Fibroblast of pulmonary artery (primary cell): Measurements from ENCODE around the gene CD70.
"Not testable (repeated sequence)": the region's sequence is repeated elsewhere in the genome, so short reads cannot be mapped to it uniquely, and the experiment has no call there.

Experiments used
- DNase-seq: peaks from one replicate; pipeline ENCODE4 v3.0.0-alpha.2; 2010; ENCODE audit warnings: low read depth
- H3K4me3 ChIP-seq: replicated peaks from 2 replicates; pipeline ENCODE4 v1.5.1; 2011; ENCODE audit warnings: low read depth, mild to moderate bottlenecking, control low read depth, low read length, moderate library complexity
- TF ChIP-seq, protein P1 (sequence below): IDR thresholded peaks from 2 replicates; pipeline ENCODE4 v1.5.1; 2011; ENCODE audit warnings: mild to moderate bottlenecking, control low read depth, low read length, inconsistent platforms; ENCODE audit errors: missing control alignments

CD70 gene

DNA sequence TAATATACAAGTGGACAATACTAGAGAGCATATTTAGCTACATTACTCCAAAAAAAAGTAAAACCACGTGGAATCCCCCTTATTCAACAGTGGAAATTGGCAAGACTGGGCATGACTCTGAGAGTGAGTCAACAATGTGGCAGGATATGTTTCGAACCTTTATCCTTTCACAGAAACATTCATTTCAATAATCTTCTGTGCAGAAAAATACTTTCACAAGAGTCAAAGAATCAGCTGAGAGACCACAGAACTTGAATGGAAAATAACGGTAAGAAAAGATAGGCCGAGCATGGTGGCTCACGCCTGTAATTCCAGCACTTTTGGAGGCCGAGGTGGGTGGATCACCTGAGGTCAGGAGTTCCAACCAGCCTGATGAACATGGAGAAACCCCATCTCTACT, 25.1 kb upstream of the CD70 start:
- DNase-seq, result peak; percentile 36
- TF ChIP-seq, protein P1, sequence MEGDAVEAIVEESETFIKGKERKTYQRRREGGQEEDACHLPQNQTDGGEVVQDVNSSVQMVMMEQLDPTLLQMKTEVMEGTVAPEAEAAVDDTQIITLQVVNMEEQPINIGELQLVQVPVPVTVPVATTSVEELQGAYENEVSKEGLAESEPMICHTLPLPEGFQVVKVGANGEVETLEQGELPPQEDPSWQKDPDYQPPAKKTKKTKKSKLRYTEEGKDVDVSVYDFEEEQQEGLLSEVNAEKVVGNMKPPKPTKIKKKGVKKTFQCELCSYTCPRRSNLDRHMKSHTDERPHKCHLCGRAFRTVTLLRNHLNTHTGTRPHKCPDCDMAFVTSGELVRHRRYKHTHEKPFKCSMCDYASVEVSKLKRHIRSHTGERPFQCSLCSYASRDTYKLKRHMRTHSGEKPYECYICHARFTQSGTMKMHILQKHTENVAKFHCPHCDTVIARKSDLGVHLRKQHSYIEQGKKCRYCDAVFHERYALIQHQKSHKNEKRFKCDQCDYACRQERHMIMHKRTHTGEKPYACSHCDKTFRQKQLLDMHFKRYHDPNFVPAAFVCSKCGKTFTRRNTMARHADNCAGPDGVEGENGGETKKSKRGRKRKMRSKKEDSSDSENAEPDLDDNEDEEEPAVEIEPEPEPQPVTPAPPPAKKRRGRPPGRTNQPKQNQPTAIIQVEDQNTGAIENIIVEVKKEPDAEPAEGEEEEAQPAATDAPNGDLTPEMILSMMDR, result no peak
- H3K4me3 ChIP-seq, result no peak overlapping the region

DNA sequence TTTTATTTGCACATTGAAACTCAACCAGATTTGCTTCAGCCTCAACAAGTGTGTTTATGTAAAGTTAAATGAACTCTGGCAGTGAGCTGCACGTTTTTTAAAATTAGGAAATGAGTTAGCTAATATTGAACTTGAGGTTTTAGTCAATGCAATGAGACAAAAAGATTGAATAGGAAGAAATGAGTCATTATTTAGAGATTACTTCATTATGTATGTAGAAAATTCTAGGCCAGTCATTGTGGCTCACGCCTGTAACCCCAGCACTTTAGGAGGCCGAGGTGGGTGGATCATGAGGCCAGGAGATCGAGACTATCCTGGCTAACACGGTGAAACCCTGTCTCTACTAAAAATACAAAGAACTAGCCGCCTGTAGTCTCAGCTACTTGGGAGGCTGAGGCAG, 22.8 kb upstream of the CD70 start:
- no peak overlapping the region for H3K4me3 ChIP-seq
- TF ChIP-seq, protein P1, result no peak
- DNase-seq, result peak; percentile 20

DNA sequence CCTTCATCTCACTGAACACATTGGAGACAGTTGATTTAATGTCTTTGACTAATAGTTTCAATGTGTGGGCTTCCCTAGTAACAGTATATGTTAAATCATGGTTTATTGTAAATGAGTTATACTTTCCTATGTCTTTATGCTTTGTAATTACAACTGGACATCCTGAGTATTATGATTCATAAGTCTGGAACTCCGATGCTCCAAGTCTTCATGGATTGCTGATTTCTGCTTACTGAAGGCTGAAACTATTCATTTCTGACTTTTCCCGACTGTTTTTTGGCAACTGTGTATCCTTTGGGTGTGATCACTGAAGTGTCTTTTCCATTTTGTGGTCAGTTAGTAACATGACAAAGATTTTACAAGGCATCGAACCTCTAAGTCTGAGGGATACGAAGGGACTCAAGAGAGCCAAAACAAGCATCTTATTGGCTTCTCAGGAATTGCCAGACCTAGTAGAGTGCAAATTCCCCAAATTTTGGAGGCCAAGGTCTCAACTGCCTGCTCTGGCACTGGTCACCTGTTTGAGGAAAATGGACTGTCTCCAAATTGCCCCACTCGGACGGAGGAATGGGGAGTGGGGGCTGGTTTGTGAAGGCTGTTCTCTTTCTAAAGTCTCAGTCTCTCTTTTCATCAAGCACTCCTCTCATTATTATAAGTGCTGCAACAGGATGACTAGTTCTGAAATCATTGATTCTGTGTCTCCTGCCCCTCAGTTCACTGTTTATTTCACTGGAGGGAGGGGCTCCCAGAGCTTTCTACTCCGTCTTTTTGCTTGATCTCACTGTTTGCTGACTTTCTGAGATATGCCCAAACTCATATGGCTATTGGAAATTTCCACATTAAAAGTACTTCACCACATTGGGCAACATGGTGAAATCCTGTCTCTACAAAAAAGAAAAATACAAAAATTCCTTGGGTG, 20.2 kb upstream of the CD70 start:
- H3K4me3 ChIP-seq, result no peak overlapping the region
- peak; percentile 72 for DNase-seq
- TF ChIP-seq, protein P1, result no peak

DNA sequence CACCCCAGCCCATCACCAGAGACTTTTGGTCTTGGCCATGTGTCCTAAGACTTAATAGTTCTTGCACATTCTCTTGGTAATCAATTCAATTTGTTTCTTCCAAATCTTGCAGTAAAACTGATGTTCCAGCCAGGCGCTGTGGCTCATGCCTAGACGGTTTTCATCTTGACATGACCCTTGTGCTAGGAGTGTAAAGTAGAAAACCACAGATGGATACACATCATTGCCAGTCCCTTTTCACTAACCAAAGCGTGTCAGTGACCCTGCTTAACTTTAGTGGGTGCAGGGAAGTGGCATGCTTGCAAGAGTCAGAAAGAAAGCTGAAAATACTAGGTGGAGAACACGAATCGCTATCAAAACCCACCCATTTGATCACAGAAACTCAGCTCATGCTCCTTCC, 18.0 kb upstream of the CD70 start:
- H3K4me3 ChIP-seq, result no peak overlapping the region
- no peak for DNase-seq
- TF ChIP-seq, protein P1, result no peak

DNA sequence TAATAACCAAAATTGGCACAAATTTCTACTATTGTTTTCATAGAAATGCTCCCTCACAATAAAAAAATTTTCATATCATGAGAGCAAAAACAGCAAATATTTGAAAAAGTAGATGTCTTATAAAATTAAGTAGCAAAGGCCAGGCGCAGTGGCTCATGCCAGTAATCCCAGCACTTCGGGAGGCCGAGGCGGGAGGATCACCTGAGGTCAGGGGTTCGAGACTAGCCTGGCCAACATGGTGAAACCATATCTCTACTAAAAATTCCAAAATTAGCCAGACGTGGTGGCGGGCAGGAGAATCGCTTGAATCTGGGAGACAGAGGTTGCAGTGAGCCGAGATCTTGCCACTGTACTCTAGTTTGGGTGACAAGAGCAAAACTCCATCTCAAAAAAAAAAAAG, 17.2 kb upstream of the CD70 start:
- not testable (repeated sequence) for DNase-seq, H3K4me3 ChIP-seq

DNA sequence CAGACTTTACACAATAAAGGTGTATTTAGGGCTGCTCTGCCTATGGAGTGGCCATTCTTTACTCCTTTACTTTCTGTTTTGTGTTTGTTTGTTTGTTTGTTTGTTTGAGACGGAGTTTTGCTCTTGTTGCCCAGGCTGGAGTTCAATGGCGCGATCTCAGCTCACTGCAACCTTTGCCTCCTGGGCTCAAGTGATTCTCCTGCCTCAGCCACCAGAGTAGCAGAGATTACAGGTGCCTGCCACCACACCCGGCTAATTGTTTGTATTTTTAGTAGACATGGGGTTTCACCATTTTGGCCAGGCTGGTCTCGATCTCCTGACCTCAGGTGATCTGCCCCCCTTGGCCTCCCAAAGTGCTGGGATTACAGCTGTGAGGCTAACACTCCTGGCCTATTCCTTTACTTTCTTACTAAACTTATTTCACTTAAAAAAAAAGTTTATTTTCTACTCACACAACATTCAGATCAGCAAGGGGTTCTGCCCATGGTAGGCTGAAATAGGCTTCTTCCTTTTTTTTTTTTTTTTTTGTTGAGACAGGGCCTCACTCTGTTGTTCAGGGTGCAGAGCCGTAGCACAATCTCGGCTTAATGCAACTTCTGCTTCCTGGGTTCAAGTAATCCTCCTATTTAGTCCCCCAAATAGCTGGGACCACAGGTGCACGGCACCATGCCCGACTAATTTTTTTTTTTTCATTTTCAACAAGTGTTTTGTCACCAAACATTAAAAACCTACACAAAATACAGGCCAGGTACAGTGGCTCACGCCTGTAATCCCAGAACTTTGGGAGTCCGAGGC, 15.5 kb upstream of the CD70 start:
- H3K4me3 ChIP-seq, DNase-seq: not testable (repeated sequence)

DNA sequence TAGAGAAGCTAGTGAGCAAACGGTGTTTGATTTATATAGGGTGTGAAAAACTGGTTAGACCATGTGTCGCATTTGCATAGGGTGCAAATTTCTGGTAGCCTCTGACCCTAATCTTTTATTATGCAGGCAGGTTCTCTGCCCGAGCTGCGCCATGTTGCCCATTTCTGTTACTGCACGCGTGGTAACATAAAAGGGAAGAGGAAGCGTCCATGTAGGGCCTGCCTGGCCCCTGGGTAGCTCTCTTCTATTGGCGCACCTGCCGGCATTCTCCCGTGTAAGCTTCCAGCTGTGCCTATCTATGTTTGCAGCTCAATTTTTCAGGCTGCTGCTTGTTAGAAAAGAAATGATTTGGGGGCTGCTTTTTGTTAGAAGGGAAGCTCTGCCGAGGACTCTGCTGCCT, 14.0 kb upstream of the CD70 start:
- DNase-seq, result no peak
- TF ChIP-seq, protein P1, result no peak
- H3K4me3 ChIP-seq, result no peak overlapping the region
